ENCODE measurements around the gene C19orf85.

The C19orf85 gene

GRCh38 chr19:55483706-55484592 is 19.4 kb upstream of the C19orf85 start:
- peaks cover 22% of the 10 kb centered on the region for H3K36me3 Mint-ChIP-seq
- peak overlapping the region; percentile 68 for H3K4me3 Mint-ChIP-seq
- no peak for ATAC-seq
- H3K4me1 Mint-ChIP-seq: peaks cover 37% of the 10 kb centered on the region
- no peak for DNase-seq (ENCODE audit: low spot score in 2 of 2)
- H3K9me3 Mint-ChIP-seq: no peaks in the 10 kb centered on the region
- peak overlapping the region; percentile 87 for H3K27ac Mint-ChIP-seq

- DNase-seq (ENCODE audit: low spot score in 2 of 2) (no peak), ATAC-seq (no peak)
- Mint-ChIP-seq H3K36me3 (peaks cover 30% of the 10 kb centered on the region), H3K4me1 (peaks cover 45% of the 10 kb centered on the region), H3K27ac (no peak overlapping the region), H3K9me3 (no peaks in the 10 kb centered on the region), H3K4me3 (no peak overlapping the region)
These were observed 18.6 kb upstream of the C19orf85 start for GRCh38 chr19:55482967-55483705.

GRCh38 chr19:55482156-55482961 is 17.8 kb upstream of the C19orf85 start:
- H3K4me3 Mint-ChIP-seq: no peak overlapping the region

GRCh38 chr19:55481794-55482155 is 17.2 kb upstream of the C19orf85 start:
- no peak overlapping the region for H3K27ac Mint-ChIP-seq
- peaks cover 45% of the 10 kb centered on the region for H3K4me1 Mint-ChIP-seq

More at GRCh38 chr19:55482156-55482961, 17.8 kb upstream of the C19orf85 start:
- Mint-ChIP-seq H3K4me1 (peaks cover 46% of the 10 kb centered on the region), H3K27ac (no peak overlapping the region), H3K36me3 (peaks cover 27% of the 10 kb centered on the region), H3K9me3 (no peaks in the 10 kb centered on the region)
- DNase-seq (ENCODE audit: low spot score in 2 of 2) (no peak), ATAC-seq (no peak)

GRCh38 chr19:55481148-55481793 is 16.7 kb upstream of the C19orf85 start:
- Mint-ChIP-seq H3K4me3 (no peak overlapping the region), H3K4me1 (peaks cover 44% of the 10 kb centered on the region), H3K36me3 (peaks cover 29% of the 10 kb centered on the region), H3K27ac (no peak overlapping the region), H3K9me3 (no peaks in the 10 kb centered on the region)
- no peak for ATAC-seq
- DNase-seq (ENCODE audit: low spot score in 2 of 2): no peak

More at GRCh38 chr19:55481794-55482155, 17.2 kb upstream of the C19orf85 start:
- Mint-ChIP-seq H3K9me3 (no peaks in the 10 kb centered on the region), H3K4me3 (no peak overlapping the region), H3K36me3 (peaks cover 24% of the 10 kb centered on the region)
- ATAC-seq: no peak
- DNase-seq (ENCODE audit: low spot score in 2 of 2): no peak

GRCh38 chr19:55479451-55480230 is 15.1 kb upstream of the C19orf85 start:
- Mint-ChIP-seq H3K27ac (peak overlapping the region; percentile 48), H3K4me3 (peak overlapping the region; percentile 85), H3K9me3 (no peaks in the 10 kb centered on the region), H3K36me3 (peaks cover 27% of the 10 kb centered on the region), H3K4me1 (peaks cover 33% of the 10 kb centered on the region)
- ATAC-seq: no peak
- no peak for DNase-seq (ENCODE audit: low spot score in 2 of 2)

GRCh38 chr19:55479045-55479444 is 14.5 kb upstream of the C19orf85 start:
- no peaks in the 10 kb centered on the region for H3K9me3 Mint-ChIP-seq
- H3K27ac Mint-ChIP-seq: peak overlapping the region; percentile 48
- ATAC-seq (no peak), DNase-seq (ENCODE audit: low spot score in 2 of 2) (no peak)
- peaks cover 33% of the 10 kb centered on the region for H3K4me1 Mint-ChIP-seq
- peak overlapping the region; percentile 85 for H3K4me3 Mint-ChIP-seq
- H3K36me3 Mint-ChIP-seq: peaks cover 27% of the 10 kb centered on the region

- Mint-ChIP-seq H3K27ac (peak overlapping the region; percentile 48), H3K9me3 (no peaks in the 10 kb centered on the region), H3K4me3 (peak overlapping the region; percentile 85), H3K4me1 (peaks cover 33% of the 10 kb centered on the region), H3K36me3 (peaks cover 21% of the 10 kb centered on the region)
- ATAC-seq: no peak
- DNase-seq (ENCODE audit: low spot score in 2 of 2): no peak
These were observed 13.8 kb upstream of the C19orf85 start for GRCh38 chr19:55478364-55478763.

- Mint-ChIP-seq H3K36me3 (peaks cover 21% of the 10 kb centered on the region), H3K4me3 (peak overlapping the region; percentile 85), H3K27ac (peak overlapping the region; percentile 43), H3K9me3 (no peaks in the 10 kb centered on the region), H3K4me1 (peaks cover 33% of the 10 kb centered on the region)
- DNase-seq (ENCODE audit: low spot score in 2 of 2): no peak
- no peak for ATAC-seq
These were observed 13.4 kb upstream of the C19orf85 start for GRCh38 chr19:55477905-55478304.

GRCh38 chr19:55476100-55476775 is 11.7 kb upstream of the C19orf85 start, which contains the start of gene ZNF628:
Gene ZNF628, plus strand, starts transcription at chr19:55476617. Its CDS starts 3,294 bp downstream, at chr19:55479911.
- ATAC-seq (peak; percentile 95), DNase-seq (ENCODE audit: low spot score in 2 of 2) (peak; percentile 90 to 96)
- H3K27ac Mint-ChIP-seq: peak within 1 kb of the TSS; percentile 92
- H3K9me3 Mint-ChIP-seq: no peaks in the 10 kb centered on the region
- peaks cover 21% of the 10 kb centered on the region for H3K36me3 Mint-ChIP-seq
- peak within 1 kb of the TSS; percentile 85 for H3K4me3 Mint-ChIP-seq
- H3K4me1 Mint-ChIP-seq: peaks cover 33% of the 10 kb centered on the region

GRCh38 chr19:55474269-55475265 is 10.0 kb upstream of the C19orf85 start:
- H3K36me3 Mint-ChIP-seq: peaks cover 21% of the 10 kb centered on the region
- H3K9me3 Mint-ChIP-seq: no peaks in the 10 kb centered on the region
- no peak overlapping the region for H3K27ac Mint-ChIP-seq
- peak overlapping the region; percentile 85 for H3K4me3 Mint-ChIP-seq
- no peak for ATAC-seq
- no peak for DNase-seq (ENCODE audit: low spot score in 2 of 2)
- peaks cover 27% of the 10 kb centered on the region for H3K4me1 Mint-ChIP-seq

GRCh38 chr19:55473225-55474012 is 8.9 kb upstream of the C19orf85 start:
- no peak for DNase-seq (ENCODE audit: low spot score in 2 of 2)

More at GRCh38 chr19:55473225-55474012, 8.9 kb upstream of the C19orf85 start:
- Mint-ChIP-seq H3K27ac (no peak overlapping the region), H3K4me1 (peaks cover 15% of the 10 kb centered on the region), H3K9me3 (no peaks in the 10 kb centered on the region), H3K4me3 (no peak overlapping the region), H3K36me3 (peaks cover 14% of the 10 kb centered on the region)
- no peak for ATAC-seq
